GM21528 (cell line): ENCODE results near the gene IER5L.
"Not testable (repeated sequence)": the region's sequence is repeated elsewhere in the genome, so short reads cannot be mapped to it uniquely, and the experiment has no call there.

ENCODE experiments used
- ATAC-seq: cut with Tn5 transposase; IDR thresholded peaks from one replicate; pipeline ENCODE4 v1.9.1; 2021; ENCODE audit warnings: mild to moderate bottlenecking, moderate library complexity; ENCODE audit not compliant: unreplicated experiment, low FRiP score

IER5L gene

DNA sequence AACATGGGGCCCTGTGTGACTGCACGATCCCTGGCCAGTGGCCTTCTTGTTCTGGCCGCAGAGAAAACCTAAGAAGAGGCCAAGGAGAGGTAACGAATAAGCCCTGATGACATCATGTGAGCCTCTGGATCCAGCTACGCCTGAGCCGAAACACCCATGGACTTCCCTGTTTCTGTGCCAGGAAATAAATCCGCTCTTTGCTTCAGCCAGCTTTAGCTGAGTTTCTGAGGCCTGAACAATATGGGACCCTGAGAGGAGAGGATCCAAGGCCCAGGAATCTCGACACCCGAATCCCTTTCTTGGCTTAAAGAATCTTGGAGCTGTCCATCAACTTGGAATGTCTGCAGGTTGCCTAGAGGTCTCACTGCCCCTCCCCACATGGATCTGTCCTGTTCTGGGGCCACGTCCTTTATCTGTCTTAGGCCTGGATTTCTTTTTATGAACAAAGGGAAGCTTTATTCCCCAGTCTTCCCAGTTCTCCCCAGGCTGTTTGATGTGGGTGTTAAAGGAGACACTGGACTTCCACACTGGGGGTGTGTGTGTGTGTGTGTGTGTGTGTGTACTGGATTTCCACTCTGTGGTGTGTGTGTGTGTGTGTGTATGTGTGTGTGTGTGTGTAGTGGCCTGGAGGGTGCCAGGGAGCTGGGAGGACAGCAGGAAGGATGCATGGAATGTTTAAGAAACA lies 13.7 kb downstream of the IER5L start:
- ATAC-seq: no peak

DNA sequence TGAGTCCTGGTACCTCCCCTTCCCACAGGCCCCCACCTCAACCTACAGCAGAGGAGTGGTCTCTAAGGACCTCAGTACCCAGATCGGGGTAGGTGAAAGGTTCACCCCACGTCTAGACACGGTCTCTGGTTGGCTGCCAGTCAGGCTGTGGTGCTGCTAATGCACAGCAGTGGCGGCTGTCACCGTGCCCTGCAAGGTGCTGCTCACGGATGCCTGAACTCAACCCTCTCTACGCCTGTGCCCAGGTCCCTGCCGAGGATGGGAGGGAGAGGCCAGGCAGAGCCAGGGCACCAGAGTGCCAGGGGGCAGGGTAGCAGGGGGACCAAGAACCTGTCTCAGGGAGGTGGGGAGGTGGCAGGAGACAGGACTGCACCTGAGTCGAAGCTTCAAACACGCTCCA lies 14.3 kb downstream of the IER5L start:
- ATAC-seq: no peak

DNA sequence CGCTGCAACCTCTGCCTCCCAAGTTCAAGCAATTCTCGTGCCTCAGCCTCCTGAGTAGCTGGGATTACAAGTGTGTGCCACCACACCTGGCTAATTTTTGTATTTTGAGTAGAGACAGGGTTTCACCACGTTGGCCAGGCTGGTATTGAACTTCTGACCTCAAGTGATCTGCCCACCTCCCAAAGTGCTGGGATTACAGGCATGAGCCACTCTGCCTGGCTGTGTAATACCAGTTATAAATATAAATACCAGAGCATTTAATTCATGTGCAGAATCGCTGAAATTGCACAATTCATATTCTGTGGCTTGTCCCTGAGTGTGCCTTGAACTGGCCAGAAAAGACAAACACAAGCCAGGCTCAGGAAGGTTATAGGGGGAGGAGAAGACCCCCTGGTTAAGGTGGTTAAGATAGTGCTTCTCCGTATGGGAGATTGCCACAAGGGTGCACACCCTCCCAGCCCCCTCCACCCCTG lies 14.8 kb downstream of the IER5L start:
- not testable (repeated sequence) for ATAC-seq

DNA sequence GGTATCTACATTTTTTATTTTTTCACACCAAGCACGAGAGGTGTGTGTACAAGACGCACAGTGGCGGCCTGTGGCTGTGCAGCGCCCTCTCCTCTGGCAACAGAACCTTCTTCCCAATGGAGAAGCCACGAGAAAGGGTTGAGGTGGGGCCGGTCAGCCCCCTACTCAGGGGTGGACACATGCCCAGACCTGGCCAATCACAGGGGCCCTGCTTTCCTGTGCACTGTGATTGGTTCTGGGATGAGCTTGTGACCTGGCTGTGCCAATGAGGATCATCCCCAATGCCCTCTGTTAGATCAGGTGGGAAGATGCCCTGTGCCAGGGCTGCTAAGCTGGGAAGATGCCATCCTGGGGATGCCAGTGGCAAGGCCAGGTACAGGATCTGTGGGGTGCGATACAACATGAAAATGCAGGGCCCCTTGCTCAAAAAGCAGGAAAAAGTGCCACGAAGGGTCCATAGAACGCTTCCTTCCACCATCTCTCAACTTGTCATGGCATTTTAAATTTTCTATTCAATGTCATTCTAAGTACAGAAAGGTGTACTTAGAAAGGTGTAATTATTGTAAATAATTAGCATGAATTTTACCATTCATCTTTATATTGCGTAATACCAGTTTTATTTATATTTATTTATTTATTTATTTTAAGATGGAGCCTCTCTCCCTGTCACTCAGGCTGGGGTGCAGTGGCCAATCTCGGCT lies 15.4 kb downstream of the IER5L start:
- ATAC-seq: no peak

DNA sequence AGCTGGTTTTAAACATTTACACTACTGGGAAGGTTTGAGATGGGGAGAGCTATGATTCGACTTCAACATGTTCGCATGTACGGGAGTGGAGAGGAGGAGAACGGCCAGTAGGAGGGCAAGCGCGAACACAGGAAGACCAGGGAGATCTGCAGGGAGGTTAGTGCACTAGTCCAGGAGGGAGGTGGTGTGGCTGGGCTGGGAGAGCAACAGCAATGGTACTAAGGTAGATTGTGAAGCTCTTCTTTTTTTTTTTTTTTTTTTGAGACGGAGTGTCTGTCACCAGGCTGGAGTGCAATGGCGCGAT lies 16.6 kb downstream of the IER5L start:
- no peak for ATAC-seq

DNA sequence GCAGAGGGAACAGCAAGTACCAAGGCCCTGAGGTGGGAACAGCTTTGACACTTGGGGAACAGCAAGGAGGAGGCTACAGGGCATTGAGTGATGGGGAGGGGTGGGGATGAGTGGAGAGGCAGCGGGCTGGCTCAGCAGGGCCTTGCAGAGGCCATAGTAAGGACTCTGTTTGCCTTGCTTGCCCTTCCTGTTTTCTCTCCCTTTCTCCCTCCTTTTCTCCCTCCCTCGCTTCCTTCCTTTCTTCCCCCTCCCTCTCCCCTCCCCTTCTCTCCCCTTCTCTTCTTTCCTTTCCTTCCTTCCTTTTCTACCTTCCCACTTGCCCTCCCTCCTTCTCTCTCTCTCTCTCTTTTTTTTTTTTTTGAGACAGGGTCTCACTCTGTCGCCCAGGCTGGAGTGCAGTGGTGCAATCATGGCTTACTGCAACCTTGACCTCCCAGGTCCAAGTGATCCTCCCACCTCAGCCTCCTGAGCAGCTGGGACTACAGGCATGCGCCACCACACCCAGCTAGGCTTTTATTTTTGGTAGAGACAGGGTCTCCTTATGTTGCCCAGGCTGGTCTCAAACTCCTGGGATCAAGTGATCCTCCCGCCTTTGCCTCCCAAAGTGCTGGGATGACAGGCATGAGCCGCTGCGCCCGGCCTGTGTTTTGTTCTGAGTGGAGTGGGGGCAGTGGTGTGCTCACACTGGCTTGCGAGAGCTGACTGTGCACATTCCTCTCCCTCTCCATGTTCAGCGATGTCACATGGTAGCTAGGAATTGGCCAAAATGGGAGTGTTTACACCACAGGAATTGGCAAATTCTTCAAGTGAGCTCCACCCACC lies 17.1 kb downstream of the IER5L start:
- no peak for ATAC-seq

DNA sequence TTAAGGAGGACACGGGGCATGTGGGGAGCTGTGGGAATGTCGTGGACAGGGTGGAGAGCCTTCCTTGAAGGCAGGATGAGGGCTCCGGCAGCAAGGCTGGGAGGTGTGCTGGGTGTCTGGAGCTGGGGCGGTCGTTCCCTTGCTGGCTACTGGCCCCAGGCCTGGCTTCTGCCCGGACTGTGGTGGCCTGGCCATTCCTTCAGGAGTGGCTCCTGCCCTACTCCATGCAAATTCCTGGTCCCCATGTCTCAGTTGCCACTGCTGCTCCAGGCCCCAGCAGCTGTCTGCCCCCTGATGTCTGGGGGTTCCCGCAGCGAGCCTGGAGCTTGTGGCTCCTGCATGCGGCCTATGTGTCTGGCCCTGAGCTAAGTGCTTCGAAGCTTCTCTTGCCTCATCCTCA lies 21.9 kb downstream of the IER5L start:
- ATAC-seq: no peak

DNA sequence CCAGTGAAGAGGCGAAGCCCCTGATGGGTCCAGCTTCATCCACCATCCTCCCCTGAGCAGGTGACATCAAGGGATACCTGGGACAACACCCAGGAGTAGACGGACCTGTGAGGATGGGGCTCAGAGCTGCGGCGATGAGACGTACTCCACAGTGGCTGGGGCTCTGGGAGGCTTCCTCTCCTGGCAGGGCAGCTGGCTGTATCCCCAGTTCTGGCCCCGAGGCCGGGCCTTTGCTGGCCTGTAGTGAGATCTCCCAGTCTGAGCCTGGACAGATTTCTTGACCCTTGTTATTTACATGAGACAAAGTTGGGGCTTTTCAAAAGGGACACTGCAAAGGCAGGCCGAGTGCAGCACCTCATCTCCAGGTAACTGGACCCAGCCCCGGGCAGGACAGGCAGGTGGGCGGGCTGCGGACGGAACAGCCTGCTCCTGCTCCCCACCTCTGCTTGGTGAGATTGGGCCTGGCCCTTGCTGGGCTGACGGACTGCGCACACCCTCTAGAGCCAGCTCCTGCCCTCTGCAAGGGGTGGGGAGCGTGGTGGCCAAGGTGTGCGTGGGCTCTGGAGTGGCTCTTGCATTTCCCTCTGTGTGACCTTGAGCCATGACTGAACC lies 23.1 kb downstream of the IER5L start:
- ATAC-seq: no peak

DNA sequence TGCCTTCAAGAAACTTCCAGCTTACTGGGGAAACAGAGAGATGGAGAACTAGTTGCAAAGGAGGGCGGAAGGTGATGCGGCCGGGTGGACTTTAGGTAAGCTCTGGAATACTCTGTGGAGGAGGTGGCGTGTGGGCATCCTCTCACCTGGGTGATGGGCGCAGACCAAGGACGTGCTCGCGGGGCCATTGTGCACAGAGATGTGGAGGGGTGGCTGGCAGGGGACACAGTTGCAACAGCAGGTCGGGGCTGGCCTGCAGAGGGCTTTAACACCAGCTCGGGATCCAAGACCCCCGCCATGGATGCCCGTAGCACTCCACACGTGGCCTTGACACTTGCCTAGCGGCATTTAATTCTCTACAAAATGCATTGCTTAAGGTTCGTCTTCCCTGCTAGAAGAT lies 26.6 kb downstream of the IER5L start:
- no peak for ATAC-seq

DNA sequence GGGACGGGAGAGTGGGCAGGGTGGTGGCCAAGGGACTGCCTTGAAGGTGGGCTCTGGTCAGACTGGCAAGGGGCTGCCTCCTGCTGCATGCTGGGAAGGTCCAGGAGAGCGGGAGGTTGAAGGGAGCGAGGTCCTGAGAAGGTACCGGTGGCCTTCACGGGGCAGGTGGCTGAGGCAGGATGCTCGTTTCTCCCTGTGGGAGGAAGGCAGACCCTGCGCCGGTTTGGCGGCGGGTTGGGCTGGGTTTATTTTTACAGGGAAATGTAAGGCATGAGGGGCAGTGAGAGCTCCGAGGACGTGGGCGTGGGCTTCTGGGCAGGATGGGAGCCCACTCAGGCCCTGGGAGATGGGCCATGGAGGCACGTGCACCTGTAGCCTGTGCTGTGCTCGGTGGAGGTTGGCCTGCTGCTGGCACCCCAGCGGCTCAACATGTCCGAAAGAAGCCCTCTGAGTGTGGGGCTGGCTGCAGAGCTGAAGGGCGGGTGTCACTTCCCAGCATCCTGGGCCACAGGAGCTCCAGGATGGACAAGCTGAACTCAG lies 27.3 kb downstream of the IER5L start:
- ATAC-seq: no peak

DNA sequence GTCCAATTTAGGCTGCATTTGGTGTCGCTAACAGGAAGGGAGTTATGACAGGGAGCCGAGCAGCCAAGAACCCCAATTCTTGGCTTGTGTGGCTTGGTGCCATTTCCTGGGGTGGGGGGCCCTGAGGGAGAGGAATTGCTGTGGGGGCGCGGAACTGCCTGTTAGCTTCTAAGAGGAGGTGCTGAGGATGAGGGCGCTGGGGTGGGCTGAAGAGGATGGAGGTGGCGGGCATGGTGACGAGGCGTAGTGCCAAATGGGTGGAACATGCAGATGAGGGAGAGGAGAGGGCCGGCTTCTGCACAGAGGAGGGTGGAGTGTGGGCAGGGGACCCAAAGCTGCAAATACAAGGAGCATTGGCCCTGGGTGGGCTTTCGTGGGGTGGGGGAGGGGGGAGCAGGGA lies 27.9 kb downstream of the IER5L start:
- ATAC-seq: no peak

DNA sequence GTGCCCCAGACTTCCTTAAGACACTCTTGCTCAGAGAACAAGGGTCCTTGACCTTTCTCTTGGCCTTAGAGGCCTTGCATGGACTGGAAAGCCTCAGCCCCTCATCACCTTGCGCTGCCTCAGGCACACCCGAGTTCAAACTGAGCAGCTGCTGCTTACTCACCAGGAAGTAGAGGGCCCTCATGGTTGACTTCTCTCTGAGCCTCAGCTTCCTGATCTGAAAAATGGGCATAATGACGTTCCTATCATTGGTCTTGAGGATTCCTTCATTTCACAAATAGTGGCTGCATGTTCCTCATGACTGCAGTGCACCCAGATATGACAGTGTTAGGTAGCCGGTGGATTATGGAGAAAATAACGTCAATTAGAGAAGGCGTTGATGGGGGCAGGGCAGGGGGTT lies 28.6 kb downstream of the IER5L start:
- no peak for ATAC-seq

DNA sequence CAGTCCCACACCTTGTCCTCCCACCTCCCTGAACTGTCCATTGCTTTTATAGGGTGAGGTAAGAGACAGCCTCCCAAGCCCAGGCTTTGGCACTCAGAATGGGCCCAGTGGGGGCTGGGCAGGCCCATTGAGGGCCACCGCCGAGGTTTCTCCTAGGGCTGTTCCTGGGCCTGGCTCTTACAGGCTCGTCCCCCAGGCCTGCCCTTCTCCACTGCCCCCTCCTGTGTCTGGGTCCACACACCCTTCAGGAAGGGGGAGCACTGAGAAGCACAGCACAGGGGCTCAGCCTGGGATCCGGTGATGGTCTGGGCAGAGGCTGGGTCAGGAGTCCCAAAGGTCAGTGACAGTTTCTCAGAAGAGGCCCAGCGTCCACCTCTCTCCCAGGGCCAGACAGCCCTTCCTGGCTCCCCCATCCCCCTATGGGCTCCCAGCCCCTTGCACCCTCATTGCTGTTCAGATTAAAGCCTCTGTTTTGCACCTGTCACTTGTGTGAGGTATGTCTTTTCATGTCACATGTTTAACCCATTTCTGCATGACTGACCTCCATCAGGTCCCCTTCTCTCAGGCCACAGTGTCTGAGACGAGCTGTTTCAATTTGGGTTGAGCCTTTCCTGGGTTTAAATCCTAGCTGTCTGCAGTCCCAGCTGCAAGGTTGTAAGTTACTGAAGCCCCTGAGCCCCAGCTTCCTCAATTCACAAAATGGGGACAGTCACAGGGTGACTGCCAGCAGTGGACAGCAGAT lies 29.4 kb downstream of the IER5L start:
- no peak for ATAC-seq

DNA sequence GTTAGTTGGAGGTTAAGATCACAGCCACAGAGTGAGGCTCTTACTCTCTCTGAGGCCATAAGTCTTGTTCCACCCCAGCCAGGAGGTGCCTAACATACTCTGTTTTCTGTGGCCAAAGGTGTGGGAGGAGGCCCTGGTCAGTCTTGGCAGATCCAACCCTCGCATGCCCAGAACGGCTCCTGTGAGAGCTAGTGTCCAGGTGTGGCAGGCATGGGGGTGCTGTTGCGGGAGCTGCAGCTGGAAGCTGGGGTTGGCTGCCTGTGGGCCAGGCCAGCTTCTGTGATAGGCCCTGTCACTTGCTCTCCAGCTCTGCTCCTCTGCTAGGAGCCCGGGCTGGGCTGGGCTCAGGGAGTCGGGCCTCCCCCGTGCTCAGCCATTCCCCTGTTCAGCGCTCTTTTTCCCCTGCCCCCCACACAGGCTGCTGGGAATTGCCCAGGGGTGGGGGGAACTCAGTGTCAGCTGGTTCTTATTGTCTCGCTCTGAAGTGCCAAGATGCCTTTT lies 31.6 kb downstream of the IER5L start:
- ATAC-seq: no peak

DNA sequence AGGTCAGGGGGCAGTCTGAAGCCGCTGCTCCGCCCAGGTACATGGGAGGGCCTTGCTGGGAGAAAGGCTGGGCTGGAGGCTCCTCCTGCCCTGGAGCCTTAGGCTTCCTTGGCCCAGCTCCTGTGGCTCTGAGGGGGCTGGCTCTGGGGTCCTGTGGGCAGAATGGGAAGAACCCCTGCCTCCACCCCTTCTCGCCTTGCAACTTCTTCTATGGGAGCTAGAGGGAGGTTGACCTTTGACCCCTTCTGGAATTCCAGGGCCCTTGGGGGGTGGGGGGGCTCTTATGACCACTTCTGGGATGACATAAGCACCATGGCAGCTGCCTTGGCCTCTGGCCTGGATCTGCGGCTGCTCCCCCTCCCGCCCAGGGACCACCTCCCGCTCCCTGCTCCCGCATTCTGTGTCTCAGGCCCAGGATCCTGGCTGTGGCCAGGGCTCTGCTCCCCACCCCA lies 32.2 kb downstream of the IER5L start:
- ATAC-seq: no peak

DNA sequence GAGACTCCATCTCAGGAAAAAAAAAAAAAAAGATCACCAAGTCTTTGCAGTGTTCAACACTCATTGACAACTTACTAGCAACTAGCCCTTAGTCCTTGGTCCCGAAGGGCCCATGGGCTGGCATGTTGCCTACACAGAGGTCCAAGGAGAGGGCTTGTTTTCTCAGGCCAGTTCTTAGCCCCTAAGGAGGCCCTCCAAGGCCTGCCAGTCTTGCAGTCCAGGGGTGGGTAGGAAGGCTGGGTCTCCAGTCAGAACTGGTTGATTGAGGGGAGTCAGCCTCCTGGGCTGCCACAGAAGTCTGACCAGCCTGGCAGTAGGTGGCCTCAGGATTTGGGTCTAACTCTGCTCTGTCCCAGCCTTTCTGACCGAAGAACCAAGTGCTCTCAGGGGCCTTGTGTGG lies 32.7 kb downstream of the IER5L start:
- ATAC-seq: no peak

DNA sequence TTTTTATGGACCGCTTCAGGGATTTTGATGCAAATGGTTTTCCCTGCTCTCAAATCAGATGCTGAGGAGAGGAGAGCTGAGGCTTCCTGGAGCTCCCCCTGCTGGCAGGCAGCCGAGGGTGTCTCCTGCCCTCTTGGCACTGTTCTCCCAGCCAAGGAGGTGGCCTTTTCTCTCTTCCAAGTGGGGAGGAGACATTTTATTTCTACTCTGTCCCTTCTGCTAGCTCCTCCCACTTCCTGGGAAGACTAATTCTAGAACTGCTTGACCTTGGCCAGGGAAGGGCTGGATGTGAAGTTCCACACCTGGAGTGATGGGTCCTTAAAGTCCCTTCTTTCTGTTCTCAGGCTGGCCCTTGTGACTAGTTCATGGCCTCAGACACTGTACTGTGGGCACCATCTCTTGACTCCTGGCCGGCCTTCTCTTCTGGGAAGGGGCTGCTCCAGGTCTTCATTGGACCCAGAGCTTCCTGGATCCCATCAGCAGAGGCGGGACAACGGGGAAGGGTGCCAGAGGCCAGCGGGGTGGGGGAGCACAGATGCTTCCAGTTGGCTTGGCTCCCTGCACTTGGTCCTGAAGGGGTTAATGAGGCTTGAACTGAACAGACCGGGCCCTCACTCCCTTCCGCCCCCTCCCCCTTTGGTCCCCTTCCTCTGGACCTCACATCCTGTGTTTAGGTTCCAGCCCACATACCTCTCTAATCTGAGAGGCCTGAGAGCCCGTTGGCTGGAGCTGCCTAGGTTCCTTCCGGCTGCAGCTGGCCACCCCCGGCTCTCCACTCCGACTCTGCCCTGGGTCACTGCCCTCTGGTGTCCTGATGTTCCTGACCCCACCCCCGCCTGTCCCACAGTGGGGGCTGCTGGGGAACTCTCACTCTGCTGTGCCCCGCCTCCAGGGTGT lies 34.8 kb downstream of the IER5L start:
- ATAC-seq: no peak

DNA sequence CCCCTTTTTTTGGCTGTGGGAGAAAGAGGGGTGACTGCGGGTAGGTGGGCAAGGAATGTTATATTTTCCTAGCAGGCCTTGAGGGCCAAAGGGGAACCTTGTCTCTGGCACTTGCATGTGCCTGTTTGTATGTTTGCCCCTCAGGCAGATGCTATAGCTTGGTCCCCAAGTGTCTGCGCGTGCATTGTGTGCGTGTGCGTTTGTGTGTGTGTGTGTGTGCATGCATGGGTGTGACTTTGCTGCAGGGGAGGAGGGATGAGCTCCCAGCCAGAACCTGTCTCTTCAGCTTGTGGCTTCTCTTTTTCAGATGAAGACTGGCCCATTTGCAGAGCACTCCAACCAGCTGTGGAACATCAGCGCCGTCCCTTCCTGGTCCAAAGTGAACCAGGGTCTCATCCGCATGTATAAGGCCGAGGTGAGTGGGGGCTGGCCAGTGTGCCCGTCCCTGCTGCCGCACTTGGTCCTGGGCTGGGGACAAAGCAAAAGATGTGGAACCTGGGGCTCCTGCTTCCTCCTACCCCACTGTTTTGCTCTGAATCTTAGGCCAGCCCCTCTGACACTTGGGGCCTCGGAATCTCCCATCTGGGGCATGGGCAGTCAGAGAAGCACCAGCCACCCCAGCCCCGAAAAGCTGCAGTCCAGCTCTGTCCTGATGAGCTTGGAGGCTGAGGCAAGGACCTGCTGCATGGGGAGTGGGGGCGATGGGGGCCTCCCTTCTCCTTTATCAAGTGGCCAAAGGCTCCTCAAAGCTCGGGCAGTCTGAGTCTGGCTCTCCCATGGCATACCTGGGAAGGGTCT lies 35.7 kb downstream of the IER5L start:
- no peak for ATAC-seq
